ENCODE results near the gene APPBP2. TPM values are rescaled to one million over a fixed set of nuclear protein-coding genes. Genes with fewer than 3 reads are reported as not detected.
"Not testable (repeated sequence)": the region's sequence is repeated elsewhere in the genome, so short reads cannot be mapped to it uniquely, and the experiment has no call there.

The APPBP2 gene
- total and polyA plus RNA-seq, 8 donors = 4.0 to 29.6 (median 18.3) TPM

DNA sequence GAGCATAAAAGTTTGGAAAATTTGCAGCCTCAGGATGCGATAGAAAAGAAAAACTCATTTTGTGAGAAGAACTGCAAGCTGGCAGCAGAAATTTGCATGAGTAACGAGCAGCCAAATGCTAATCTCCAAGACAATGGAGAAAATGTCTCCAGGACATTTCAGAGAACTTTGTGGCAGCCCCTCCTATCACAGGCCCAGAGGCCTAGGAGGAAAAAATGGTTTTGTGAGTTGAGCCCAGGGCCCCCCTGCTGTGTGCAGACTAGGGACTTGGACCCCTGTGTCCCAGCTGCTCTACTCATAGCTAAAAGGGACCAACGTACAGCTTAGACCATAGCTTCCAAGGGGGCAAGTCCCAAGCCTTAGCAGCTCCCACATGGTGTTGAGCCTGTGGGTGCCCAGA lies 34.3 kb downstream of the APPBP2 start:
- DNase-seq (no peak), FAIRE-seq (no peak), ATAC-seq (no peak)
- Histone ChIP-seq H3K36me3 (peaks cover 4 to 55% (median 12%) of the 10 kb centered on the region in 3 donors), H3K4me3 (no peak overlapping the region), H3K27ac (no peak overlapping the region), H3K4me1 (no peaks in the 10 kb centered on the region), H3K9me3 (no peaks in the 10 kb centered on the region), H3K27me3 (no peaks in the 10 kb centered on the region)
- WGBS, 2 donors = 95 to 99% methylated on average over 3 of the region's 3 CpGs
- intact Hi-C loops (cut with DNase I) = no loop called here
- TF ChIP-seq, protein P1, sequence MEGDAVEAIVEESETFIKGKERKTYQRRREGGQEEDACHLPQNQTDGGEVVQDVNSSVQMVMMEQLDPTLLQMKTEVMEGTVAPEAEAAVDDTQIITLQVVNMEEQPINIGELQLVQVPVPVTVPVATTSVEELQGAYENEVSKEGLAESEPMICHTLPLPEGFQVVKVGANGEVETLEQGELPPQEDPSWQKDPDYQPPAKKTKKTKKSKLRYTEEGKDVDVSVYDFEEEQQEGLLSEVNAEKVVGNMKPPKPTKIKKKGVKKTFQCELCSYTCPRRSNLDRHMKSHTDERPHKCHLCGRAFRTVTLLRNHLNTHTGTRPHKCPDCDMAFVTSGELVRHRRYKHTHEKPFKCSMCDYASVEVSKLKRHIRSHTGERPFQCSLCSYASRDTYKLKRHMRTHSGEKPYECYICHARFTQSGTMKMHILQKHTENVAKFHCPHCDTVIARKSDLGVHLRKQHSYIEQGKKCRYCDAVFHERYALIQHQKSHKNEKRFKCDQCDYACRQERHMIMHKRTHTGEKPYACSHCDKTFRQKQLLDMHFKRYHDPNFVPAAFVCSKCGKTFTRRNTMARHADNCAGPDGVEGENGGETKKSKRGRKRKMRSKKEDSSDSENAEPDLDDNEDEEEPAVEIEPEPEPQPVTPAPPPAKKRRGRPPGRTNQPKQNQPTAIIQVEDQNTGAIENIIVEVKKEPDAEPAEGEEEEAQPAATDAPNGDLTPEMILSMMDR (IDR thresholded peaks at IDR 0.05) = no peak

DNA sequence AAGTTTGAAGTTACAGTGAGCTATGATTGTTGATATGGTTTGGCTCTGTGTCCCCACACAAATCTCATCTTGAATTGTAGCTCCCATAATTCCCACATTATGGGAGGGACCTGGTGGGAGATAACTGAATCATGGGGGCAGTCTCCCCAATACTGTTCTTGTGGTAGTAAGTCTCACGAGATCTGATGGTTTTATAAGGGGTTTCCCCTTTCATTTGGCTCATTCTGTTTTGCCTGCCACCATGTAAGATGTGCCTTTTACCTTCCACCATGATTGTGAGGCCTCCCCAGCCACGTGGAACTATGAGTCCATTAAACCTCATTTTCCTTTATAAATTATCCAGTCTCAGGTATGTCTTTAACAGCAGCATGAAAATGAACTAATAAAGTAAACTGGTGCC lies 35.4 kb downstream of the APPBP2 start:
- H3K27ac ChIP-seq; H3K27me3 ChIP-seq; FAIRE-seq; H3K9me3 ChIP-seq; H3K4me1 ChIP-seq; H3K4me3 ChIP-seq; ATAC-seq; DNase-seq; intact Hi-C loops (cut with DNase I): not testable (repeated sequence)
- H3K36me3 ChIP-seq = peaks cover 4 to 48% (median 12%) of the 10 kb centered on the region in 3 donors
- WGBS, 2 donors = 99 to 100% methylated on average over 2 of the region's 2 CpGs

DNA sequence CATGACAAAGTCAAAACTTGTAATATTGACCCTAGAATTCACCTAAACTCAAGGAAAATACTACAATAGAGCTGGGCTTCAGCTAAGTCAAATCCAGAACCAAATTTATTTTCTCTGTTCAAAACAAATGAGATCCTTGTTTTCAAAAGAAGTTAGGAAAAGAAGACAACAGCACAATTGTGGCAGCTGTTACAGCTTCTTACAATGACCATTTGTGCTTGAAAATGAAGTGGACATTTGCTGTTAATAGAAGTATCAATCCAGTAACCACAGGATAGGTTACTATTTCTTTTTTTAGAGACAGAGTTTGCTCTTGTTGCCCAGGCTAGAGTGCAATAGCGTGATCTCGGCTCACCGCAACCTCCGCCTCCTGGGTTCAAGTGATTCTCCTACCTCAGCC lies 44.4 kb downstream of the APPBP2 start:
- DNase-seq (no peak), FAIRE-seq (no peak), ATAC-seq (no peak)
- 93 to 97% methylated on average over 4 of the region's 4 CpGs for WGBS, 2 donors
- Histone ChIP-seq H3K27me3 (no peaks in the 10 kb centered on the region), H3K4me1 (no peaks in the 10 kb centered on the region), H3K4me3 (no peak overlapping the region), H3K9me3 (no peaks in the 10 kb centered on the region), H3K36me3 (peaks cover 0 to 7% (median 0%) of the 10 kb centered on the region in 3 donors), H3K27ac (no peak overlapping the region)
- intact Hi-C loops (cut with DNase I) = no loop called here
- TF ChIP-seq, protein P1 (IDR thresholded peaks at IDR 0.05) = no peak

DNA sequence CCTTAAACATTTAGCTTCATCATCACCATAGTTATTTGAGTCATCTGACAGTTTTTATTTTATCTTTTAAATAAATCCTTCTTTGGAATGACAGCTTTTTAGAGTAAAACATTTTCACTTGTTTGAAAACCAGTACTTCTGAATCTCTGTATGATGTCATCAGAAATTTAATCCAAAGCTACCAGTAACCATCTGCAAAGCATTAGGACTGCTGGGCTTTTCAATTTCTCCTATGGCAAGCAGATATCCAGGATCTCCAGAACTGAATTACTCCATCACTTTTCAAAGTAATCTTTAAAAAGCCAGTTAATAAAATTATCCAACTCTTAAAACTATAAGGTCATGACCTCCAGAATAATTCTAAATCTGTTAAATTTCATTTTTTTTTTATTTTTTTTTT lies 52.3 kb downstream of the APPBP2 start:
- TF ChIP-seq, protein P1 (IDR thresholded peaks at IDR 0.05) = no peak
- intact Hi-C loops (cut with DNase I) = no loop called here

DNA sequence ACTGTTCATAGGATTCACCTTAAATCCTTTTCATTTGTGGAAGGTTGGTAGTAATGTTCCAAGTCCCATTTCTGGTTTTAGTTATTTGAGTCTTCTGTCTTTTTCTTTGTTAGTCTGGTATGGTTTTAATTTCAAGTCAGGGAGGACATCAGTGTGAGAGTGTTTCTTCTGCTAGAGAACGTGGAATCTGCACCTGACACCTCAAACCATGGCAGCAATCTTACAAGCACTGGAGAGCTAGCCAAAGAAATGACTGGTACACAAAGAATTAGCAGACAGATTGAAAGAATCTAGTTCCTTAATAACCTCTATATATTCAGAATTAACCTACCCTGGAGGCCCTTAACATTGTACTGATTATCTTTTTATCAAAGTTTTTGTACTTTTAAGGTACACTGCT lies 53.6 kb downstream of the APPBP2 start:
- intact Hi-C loops (cut with DNase I) = no loop called here
- DNase-seq (no peak), ATAC-seq (no peak), FAIRE-seq (no peak)
- no peaks in the 10 kb centered on the region for H3K9me3 ChIP-seq
- TF ChIP-seq, protein P1 (IDR thresholded peaks at IDR 0.05) = no peak
- H3K36me3 ChIP-seq = peaks cover 0 to 6% (median 0%) of the 10 kb centered on the region in 3 donors
- H3K4me1 ChIP-seq = peaks cover 0 to 20% (median 3%) of the 10 kb centered on the region in 3 donors
- no peak overlapping the region for H3K4me3 ChIP-seq
- 83 to 86% methylated on average over 1 of the region's 1 CpG for WGBS, 2 donors
- H3K27me3 ChIP-seq = no peaks in the 10 kb centered on the region
- H3K27ac ChIP-seq = no peak overlapping the region

More for the DNA sequence above, 52.3 kb downstream of the APPBP2 start:
- Histone ChIP-seq H3K9me3 (no peaks in the 10 kb centered on the region), H3K4me3 (no peak overlapping the region), H3K36me3 (peaks cover 0 to 12% (median 0%) of the 10 kb centered on the region in 3 donors), H3K27ac (no peak overlapping the region), H3K27me3 (no peaks in the 10 kb centered on the region), H3K4me1 (peaks cover 0 to 12% (median 3%) of the 10 kb centered on the region in 3 donors)
- DNase-seq = no peak
- no peak for FAIRE-seq
- ATAC-seq = no peak

Measured in pancreas (tissue), 10 donors.